CD8-positive, alpha-beta memory T cell (primary cell): Measurements from ENCODE around the gene BRMS1. TPM values are rescaled to one million over a fixed set of nuclear protein-coding genes. Genes with fewer than 3 reads are reported as not detected.
"Not testable (repeated sequence)": the region's sequence is repeated elsewhere in the genome, so short reads cannot be mapped to it uniquely, and the experiment has no call there.

Experiments used
- CTCF ChIA-PET: fragments of 350-600 bp; sonication (Branson Sonifier 250); formaldehyde crosslinking; loops from one replicate; lab custom pipeline; 2021; ENCODE audit warnings: antibody characterized with exemption; lab: Charles Lee
- POLR2A ChIA-PET: fragments of 350-600 bp; sonication (Branson Sonifier 250); formaldehyde crosslinking; loops from one replicate; lab custom pipeline; 2021; ENCODE audit warnings: antibody characterized with exemption; lab: Charles Lee
- DNase-seq, 5 donors: peaks; one replicate each; pipeline versions ENCODE4 v3.0.0 to v3.0.0-alpha.2; 2020 to 2022; ENCODE audit warnings: mixed read lengths in 1 of 5
- H3K27ac ChIP-seq: one replicate; pipeline ENCODE4 v1.7.0; 2013; ENCODE audit warnings: low read depth, mild to moderate bottlenecking, low read length, moderate library complexity
- H3K27me3 ChIP-seq: 2 replicates; pipeline ENCODE4 v1.7.0; 2013; ENCODE audit warnings: low read length, mild to moderate bottlenecking; ENCODE audit not compliant: insufficient read depth, poor library complexity, severe bottlenecking
- H3K36me3 ChIP-seq: 2 replicates; pipeline ENCODE4 v1.7.0; 2013; ENCODE audit warnings: mild to moderate bottlenecking, low read length, moderate library complexity; ENCODE audit not compliant: insufficient read depth
- H3K4me1 ChIP-seq: 2 replicates; pipeline ENCODE4 v1.7.0; 2013; ENCODE audit warnings: mild to moderate bottlenecking, low read length, moderate library complexity; ENCODE audit not compliant: insufficient read depth
- H3K4me3 ChIP-seq: 2 replicates; pipeline ENCODE4 v1.7.0; 2013; ENCODE audit warnings: mild to moderate bottlenecking, low read length
- H3K9me3 ChIP-seq: 2 replicates; pipeline ENCODE4 v1.7.0; 2013; ENCODE audit warnings: mild to moderate bottlenecking, low read length
- H3K27ac Mint-ChIP-seq, 8 donors: one replicate each; pipeline ENCODE4 v1.8.0; 2020 to 2021; ENCODE audit warnings: mixed read lengths in 8 of 8, mild to moderate bottlenecking in 6 of 8, inconsistent platforms in 3 of 8, moderate library complexity in 3 of 8
- H3K27me3 Mint-ChIP-seq, 2 donors: one replicate each; pipeline ENCODE4 v1.8.0; 2020 to 2021; ENCODE audit warnings: mixed read lengths in 2 of 2, mild to moderate bottlenecking in 1 of 2, moderate library complexity in 1 of 2
- H3K36me3 Mint-ChIP-seq, 3 donors: one replicate each; pipeline ENCODE4 v1.8.0; 2020 to 2021; ENCODE audit warnings: mixed read lengths in 3 of 3, inconsistent platforms in 1 of 3, mild to moderate bottlenecking in 1 of 3
- H3K4me1 Mint-ChIP-seq, 3 donors: one replicate each; pipeline ENCODE4 v1.8.0; 2020 to 2021; ENCODE audit warnings: mixed read lengths in 3 of 3, inconsistent platforms in 1 of 3, mild to moderate bottlenecking in 1 of 3
- H3K4me3 Mint-ChIP-seq, 7 donors: one replicate each; pipeline ENCODE4 v1.8.0; 2020 to 2021; ENCODE audit warnings: mixed read lengths in 7 of 7, mild to moderate bottlenecking in 6 of 7, moderate library complexity in 4 of 7, inconsistent platforms in 2 of 7
- H3K9me3 Mint-ChIP-seq, 5 donors: one replicate each; pipeline ENCODE4 v1.8.0; 2020 to 2022; ENCODE audit warnings: mixed read lengths in 5 of 5, mild to moderate bottlenecking in 3 of 5, moderate library complexity in 2 of 5, inconsistent platforms in 1 of 5
- polyA plus RNA-seq: library from polyadenylated mRNA; unstranded; fragments of 300-500 nt; fragmentation: Illumina TruSeq; gene quantifications from one replicate; pipeline ENCODE4 v1.2.3, GENCODE V29; 2021
- total RNA-seq, 2 experiments: library from RNA; stranded (reverse); gene quantifications; one replicate each; pipeline ENCODE4 v1.2.3, GENCODE V29; 2021

Gene BRMS1
- total RNA-seq, result 10 to 100 TPM; 66.1 to 66.5 TPM
- polyA plus RNA-seq, result 76.4 TPM

GRCh38 chr11:66344550-66345315 lies at the start of gene BRMS1:
BRMS1 (minus strand) TSS chr11:66345104; CDS start chr11:66342234, 2,870 bp downstream.
- Histone ChIP-seq H3K9me3 (no peaks in the 10 kb centered on the region), H3K4me1 (peaks cover 45% of the 10 kb centered on the region), H3K27me3 (no peaks in the 10 kb centered on the region), H3K27ac (peak within 1 kb of the TSS; percentile 92), H3K36me3 (peaks cover 22% of the 10 kb centered on the region), H3K4me3 (peak within 1 kb of the TSS; percentile 96)
- CTCF ChIA-PET, result interaction anchor here (0.7 to 8.6 kb wide), 9 partner anchors 8 to 44 kb away, joined by 3 to 72 read pairs (median 6); partner anchors contain the start of genes RIN1 and SLC29A2
- POLR2A ChIA-PET, result interaction anchor here (0.6 to 1.8 kb wide), 6 partner anchors 18 to 498 kb away, joined by 3 to 8 read pairs (median 6); partner anchors contain the start of genes CD248, RBM4 and SLC29A2
- H3K27me3 Mint-ChIP-seq, result peaks cover 0 to 10% of the 10 kb centered on the region in 2 donors
- H3K4me3 Mint-ChIP-seq, result peak within 1 kb of the TSS; percentile 96 to 100 (median 97)
- peaks cover 4 to 49% (median 8%) of the 10 kb centered on the region in 3 donors for H3K36me3 Mint-ChIP-seq
- peak; percentile 92 to 98 (median 94) for DNase-seq
- H3K4me1 Mint-ChIP-seq, result peaks cover 43 to 65% (median 50%) of the 10 kb centered on the region in 3 donors
- H3K27ac Mint-ChIP-seq, result peak within 1 kb of the TSS; percentile 96 to 99 (median 98)
- peaks cover 0 to 4% (median 0%) of the 10 kb centered on the region in 5 donors for H3K9me3 Mint-ChIP-seq

GRCh38 chr11:66393954-66394353 lies 49.0 kb upstream of the BRMS1 start:
- Mint-ChIP-seq H3K4me1 (no peaks in the 10 kb centered on the region), H3K9me3 (no peaks in the 10 kb centered on the region), H3K4me3 (no peak overlapping the region), H3K36me3 (no peaks in the 10 kb centered on the region), H3K27me3 (peaks cover 0 to 24% of the 10 kb centered on the region in 2 donors), H3K27ac (no peak overlapping the region)
- H3K9me3 ChIP-seq, result no peaks in the 10 kb centered on the region
- no peaks in the 10 kb centered on the region for H3K4me1 ChIP-seq
- no peak overlapping the region for H3K4me3 ChIP-seq
- POLR2A ChIA-PET, result no interaction called here
- DNase-seq, result no peak
- H3K36me3 ChIP-seq, result no peaks in the 10 kb centered on the region
- no peak overlapping the region for H3K27ac ChIP-seq
- no peaks in the 10 kb centered on the region for H3K27me3 ChIP-seq
- CTCF ChIA-PET, result no interaction called here

GRCh38 chr11:66391322-66391721 lies 46.4 kb upstream of the BRMS1 start:
- ChIA-PET CTCF (interaction anchor here (0.7 kb wide), 1 partner anchor 80 kb away, joined by 3 read pairs; no protein-coding TSS in a partner anchor), POLR2A (no interaction called here)
- no peaks in the 10 kb centered on the region for H3K9me3 ChIP-seq
- no peaks in the 10 kb centered on the region for H3K36me3 ChIP-seq
- Mint-ChIP-seq H3K9me3 (no peaks in the 10 kb centered on the region), H3K4me3 (no peak overlapping the region), H3K36me3 (no peaks in the 10 kb centered on the region), H3K27ac (no peak overlapping the region), H3K4me1 (peaks cover 2 to 3% (median 2%) of the 10 kb centered on the region in 3 donors), H3K27me3 (peaks cover 0 to 17% of the 10 kb centered on the region in 2 donors)
- DNase-seq, result no peak
- H3K4me1 ChIP-seq, result peaks cover 3% of the 10 kb centered on the region
- H3K4me3 ChIP-seq, result no peak overlapping the region
- no peaks in the 10 kb centered on the region for H3K27me3 ChIP-seq
- no peak overlapping the region for H3K27ac ChIP-seq

GRCh38 chr11:66388780-66389386 lies 44.0 kb upstream of the BRMS1 start:
- peak; percentile 51 to 84 (median 59) for DNase-seq
- peaks cover 7% of the 10 kb centered on the region for H3K4me1 ChIP-seq
- ChIA-PET CTCF (interaction anchor here (0.7 to 4.4 kb wide), 25 partner anchors 9 to 701 kb away, joined by 3 to 49 read pairs (median 5); partner anchors contain the start of genes B4GAT1, MRPL11, RIN1 and SLC29A2), POLR2A (interaction anchor here (0.6 to 1.0 kb wide), 2 partner anchors 17 to 76 kb away, joined by 3 to 5 read pairs; no protein-coding TSS in a partner anchor)
- peaks cover 0 to 5% of the 10 kb centered on the region in 2 donors for H3K27me3 Mint-ChIP-seq
- no peak overlapping the region for H3K27ac ChIP-seq
- no peaks in the 10 kb centered on the region for H3K9me3 ChIP-seq
- no peaks in the 10 kb centered on the region for H3K36me3 ChIP-seq
- no peak overlapping the region for H3K4me3 ChIP-seq
- H3K4me1 Mint-ChIP-seq, result peaks cover 7 to 8% (median 7%) of the 10 kb centered on the region in 3 donors
- H3K9me3 Mint-ChIP-seq, result no peaks in the 10 kb centered on the region
- H3K27ac Mint-ChIP-seq, result no peak overlapping the region
- no peak overlapping the region for H3K4me3 Mint-ChIP-seq
- no peaks in the 10 kb centered on the region for H3K27me3 ChIP-seq
- no peaks in the 10 kb centered on the region for H3K36me3 Mint-ChIP-seq

- Mint-ChIP-seq H3K4me3 (peak overlapping the region in 4 of 7 donors; percentile 0 to 33 (median 21)), H3K27ac (peak overlapping the region in 3 of 8 donors; percentile 14 to 77 (median 56)), H3K4me1 (peaks cover 7 to 8% (median 7%) of the 10 kb centered on the region in 3 donors), H3K9me3 (no peaks in the 10 kb centered on the region), H3K27me3 (peaks cover 0 to 4% of the 10 kb centered on the region in 2 donors), H3K36me3 (no peaks in the 10 kb centered on the region)
- no peaks in the 10 kb centered on the region for H3K27me3 ChIP-seq
- POLR2A ChIA-PET, result interaction anchor here (1.0 to 1.8 kb wide), 3 partner anchors 14 to 74 kb away, joined by 4 to 5 read pairs (median 5); partner anchors contain the start of gene MRPL11
- no peaks in the 10 kb centered on the region for H3K9me3 ChIP-seq
- no peak overlapping the region for H3K27ac ChIP-seq
- peaks cover 7% of the 10 kb centered on the region for H3K4me1 ChIP-seq
- peak overlapping the region; percentile 31 for H3K4me3 ChIP-seq
- H3K36me3 ChIP-seq, result no peaks in the 10 kb centered on the region
- CTCF ChIA-PET, result interaction anchor here (0.8 to 7.2 kb wide), 29 partner anchors 10 to 1156 kb away, joined by 3 to 65 read pairs (median 5); partner anchors contain the start of genes B4GAT1, BRMS1, CD248 and MRPL11
- DNase-seq, result peak; percentile 64 to 85 (median 70)
Observed at GRCh38 chr11:66386171-66387069, 41.5 kb upstream of the BRMS1 start.

GRCh38 chr11:66384316-66384715 lies 39.4 kb upstream of the BRMS1 start:
- not testable (repeated sequence) for H3K4me3 ChIP-seq, H3K36me3 Mint-ChIP-seq, H3K4me1 ChIP-seq, H3K4me1 Mint-ChIP-seq, H3K36me3 ChIP-seq, H3K27ac Mint-ChIP-seq, H3K9me3 ChIP-seq, H3K27ac ChIP-seq, H3K27me3 Mint-ChIP-seq, H3K4me3 Mint-ChIP-seq, DNase-seq, H3K27me3 ChIP-seq, H3K9me3 Mint-ChIP-seq
- ChIA-PET POLR2A (interaction anchor here (0.7 kb wide), 1 partner anchor 36 kb away, joined by 3 read pairs; the partner anchor contains the start of gene NPAS4), CTCF (interaction anchor here (0.9 to 7.2 kb wide), 6 partner anchors 12 to 160 kb away, joined by 3 to 65 read pairs (median 12); partner anchors contain the start of genes MRPL11 and SLC29A2)

GRCh38 chr11:66380264-66380663 lies 35.4 kb upstream of the BRMS1 start:
- not testable (repeated sequence) for H3K4me1 Mint-ChIP-seq
- CTCF ChIA-PET, result interaction anchor here (1.3 to 1.6 kb wide), 4 partner anchors 9 to 16 kb away, joined by 3 to 13 read pairs (median 3); no protein-coding TSS in a partner anchor

More at GRCh38 chr11:66380264-66380663, 35.4 kb upstream of the BRMS1 start:
- H3K4me3 Mint-ChIP-seq, H3K9me3 Mint-ChIP-seq, H3K27me3 ChIP-seq, POLR2A ChIA-PET, H3K4me1 ChIP-seq, H3K36me3 ChIP-seq, DNase-seq, H3K9me3 ChIP-seq, H3K27ac ChIP-seq, H3K36me3 Mint-ChIP-seq, H3K27ac Mint-ChIP-seq, H3K4me3 ChIP-seq: not testable (repeated sequence)
- H3K27me3 Mint-ChIP-seq, result peaks cover 0 to 12% of the 10 kb centered on the region in 2 donors
